CMK (cell line): ENCODE data around the gene CYBB.
"Not testable (repeated sequence)": the region's sequence is repeated elsewhere in the genome, so short reads cannot be mapped to it uniquely, and the experiment has no call there.

ENCODE experiments used
- DNase-seq: peaks from one replicate; pipeline ENCODE4 v3.0.0-alpha.2; 2010; ENCODE audit warnings: low read depth

Gene CYBB

GRCh38 chrX:37779857-37780256 is at the start of gene CYBB:
Gene CYBB (plus strand): TSS chrX:37780059. CDS start chrX:37780078, 19 bp downstream.
- DNase-seq = no peak

GRCh38 chrX:37745354-37745753 is 34.5 kb upstream of the CYBB start:
- peak; percentile 42 for DNase-seq

- DNase-seq = no peak
Measured at GRCh38 chrX:37745835-37746217, 34.0 kb upstream of the CYBB start.

GRCh38 chrX:37746218-37746941 is 33.5 kb upstream of the CYBB start:
- DNase-seq = no peak

GRCh38 chrX:37746951-37747350 is 32.9 kb upstream of the CYBB start:
- DNase-seq = no peak

- DNase-seq = no peak
Measured at GRCh38 chrX:37752281-37752680, 27.6 kb upstream of the CYBB start.

- no peak for DNase-seq
Measured at GRCh38 chrX:37752936-37753335, 26.9 kb upstream of the CYBB start.

- DNase-seq = peak; percentile 49
Measured at GRCh38 chrX:37753384-37753783, 26.5 kb upstream of the CYBB start.

- no peak for DNase-seq
Measured at GRCh38 chrX:37754516-37754915, 25.3 kb upstream of the CYBB start.

GRCh38 chrX:37755025-37755424 is 24.8 kb upstream of the CYBB start:
- DNase-seq = peak; percentile 49

- DNase-seq = no peak
Measured at GRCh38 chrX:37757082-37757481, 22.8 kb upstream of the CYBB start.

- no peak for DNase-seq
Measured at GRCh38 chrX:37759351-37759750, 20.5 kb upstream of the CYBB start.

- DNase-seq = no peak
Measured at GRCh38 chrX:37759878-37760418, 19.9 kb upstream of the CYBB start.

- DNase-seq = no peak
Measured at GRCh38 chrX:37763400-37763799, 16.5 kb upstream of the CYBB start.

- peak; percentile 81 for DNase-seq
Measured at GRCh38 chrX:37765507-37765906, 14.4 kb upstream of the CYBB start.

- no peak for DNase-seq
Measured at GRCh38 chrX:37767430-37767829, 12.4 kb upstream of the CYBB start.

GRCh38 chrX:37768866-37769265 is 11.0 kb upstream of the CYBB start:
- DNase-seq = not testable (repeated sequence)

- no peak for DNase-seq
Measured at GRCh38 chrX:37776283-37776986, 3.4 kb upstream of the CYBB start.

GRCh38 chrX:37776987-37777325 is 2.9 kb upstream of the CYBB start:
- no peak for DNase-seq

GRCh38 chrX:37781081-37781480 is 1.2 kb downstream of the CYBB start:
- DNase-seq = no peak

- no peak for DNase-seq
Measured at GRCh38 chrX:37781814-37782213, 2.0 kb downstream of the CYBB start.

GRCh38 chrX:37782359-37782758 is 2.5 kb downstream of the CYBB start:
- no peak for DNase-seq

- no peak for DNase-seq
Measured at GRCh38 chrX:37783305-37783704, 3.4 kb downstream of the CYBB start.

GRCh38 chrX:37785569-37785968 is 5.7 kb downstream of the CYBB start:
- DNase-seq = no peak
